ENCODE results near the gene ADCY2. TPM values are rescaled to one million over a fixed set of nuclear protein-coding genes. Genes with fewer than 3 reads are reported as not detected.

Gene ADCY2
- total and polyA plus RNA-seq, 4 experiments from 2014 or later, result not detected

DNA sequence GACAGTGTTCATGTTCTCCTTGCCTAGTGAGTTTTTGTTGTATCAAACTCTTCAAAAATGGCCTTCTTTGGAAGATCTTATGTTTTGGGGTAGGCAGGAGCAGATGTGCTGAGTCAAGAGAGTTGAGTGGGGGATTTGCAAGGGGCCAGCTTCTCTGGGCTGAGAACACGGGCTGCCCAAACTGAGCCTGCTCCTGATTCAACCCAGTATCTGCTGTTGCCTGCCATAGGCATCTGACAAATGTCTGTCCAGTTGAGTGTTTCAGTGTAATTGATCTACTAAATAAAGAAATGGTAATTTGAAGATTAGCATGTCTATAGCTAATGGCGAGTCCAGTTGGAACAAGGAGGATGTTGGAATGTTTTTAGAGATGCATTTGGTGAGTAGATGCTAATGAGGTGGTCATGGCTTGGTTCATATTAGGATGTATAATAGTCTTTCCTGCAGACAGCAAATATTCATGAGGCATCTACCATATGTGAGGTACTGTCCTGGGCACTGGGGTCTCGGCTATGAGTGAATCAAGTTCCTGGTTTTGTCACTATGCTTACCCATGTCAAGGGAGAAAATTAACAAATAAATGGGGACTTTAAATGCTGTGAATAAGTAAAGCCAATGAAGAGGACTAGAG is 119.5 kb downstream of the ADCY2 start:
- Mint-ChIP-seq H3K36me3 (no peaks in the 10 kb centered on the region), H3K9me3 (peaks cover 0 to 4% (median 1%) of the 10 kb centered on the region in 8 donors), H3K27ac (no peak overlapping the region), H3K4me1 (no peaks in the 10 kb centered on the region), H3K27me3 (peaks cover 0 to 1% of the 10 kb centered on the region in 2 donors), H3K4me3 (no peak overlapping the region)
- POLR2A ChIA-PET (ENCODE audit: partially characterized antibody), result no interaction called here
- intact Hi-C loops (cut with micrococcal nuclease), result no loop called here
- H3K4me1 ChIP-seq (ENCODE audit: insufficient read depth, low read length), result no peaks in the 10 kb centered on the region
- no peak overlapping the region for H3K27ac ChIP-seq (ENCODE audit: low read depth, low read length)
- no peak overlapping the region for H3K4me3 ChIP-seq (ENCODE audit: low read length in 2 of 2)
- no peak for DNase-seq
- CTCF ChIA-PET (ENCODE audit: partially characterized antibody), result no interaction called here
- no peaks in the 10 kb centered on the region for H3K27me3 ChIP-seq (ENCODE audit: insufficient read depth, low read length)
- no peaks in the 10 kb centered on the region for H3K36me3 ChIP-seq (ENCODE audit: insufficient read depth, low read length)
- H3K9me3 ChIP-seq (ENCODE audit: control insufficient read depth in 1 of 2, low read length in 2 of 2), result no peaks in the 10 kb centered on the region

DNA sequence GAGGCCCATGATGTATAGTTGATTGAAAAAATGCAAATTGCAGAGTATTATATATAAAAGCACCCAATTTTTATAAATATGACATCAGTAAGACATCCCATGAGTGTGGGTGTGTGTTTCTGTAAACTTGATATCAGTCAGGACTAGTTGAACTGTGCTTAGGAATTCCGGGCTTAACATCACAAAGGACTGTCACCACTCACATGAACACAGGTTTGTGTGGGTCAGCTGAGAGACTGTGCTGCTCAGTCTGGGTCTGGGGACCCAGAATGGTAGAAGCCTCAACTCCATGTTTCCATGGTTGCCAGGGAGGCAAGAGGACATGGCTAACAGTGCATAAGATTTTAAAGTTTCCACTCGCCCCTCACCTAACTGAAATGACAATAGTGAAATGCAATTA is 120.3 kb downstream of the ADCY2 start:
- Histone ChIP-seq H3K27ac (ENCODE audit: low read depth, low read length) (no peak overlapping the region), H3K4me3 (ENCODE audit: low read length in 2 of 2) (no peak overlapping the region), H3K27me3 (ENCODE audit: insufficient read depth, low read length) (no peaks in the 10 kb centered on the region), H3K9me3 (ENCODE audit: control insufficient read depth in 1 of 2, low read length in 2 of 2) (no peaks in the 10 kb centered on the region), H3K4me1 (ENCODE audit: insufficient read depth, low read length) (no peaks in the 10 kb centered on the region), H3K36me3 (ENCODE audit: insufficient read depth, low read length) (no peaks in the 10 kb centered on the region)
- peaks cover 0 to 1% of the 10 kb centered on the region in 2 donors for H3K27me3 Mint-ChIP-seq
- H3K4me3 Mint-ChIP-seq, result no peak overlapping the region
- intact Hi-C loops (cut with micrococcal nuclease), result no loop called here
- no peaks in the 10 kb centered on the region for H3K4me1 Mint-ChIP-seq
- ChIA-PET CTCF (ENCODE audit: partially characterized antibody) (no interaction called here), POLR2A (ENCODE audit: partially characterized antibody) (no interaction called here)
- H3K9me3 Mint-ChIP-seq, result peaks cover 0 to 4% (median 1%) of the 10 kb centered on the region in 8 donors
- no peak overlapping the region for H3K27ac Mint-ChIP-seq
- H3K36me3 Mint-ChIP-seq, result no peaks in the 10 kb centered on the region
- no peak for DNase-seq

GRCh38 chr5:7517006-7517405 is 121.1 kb downstream of the ADCY2 start:
- Histone ChIP-seq H3K27me3 (ENCODE audit: insufficient read depth, low read length) (no peaks in the 10 kb centered on the region), H3K4me3 (ENCODE audit: low read length in 2 of 2) (no peak overlapping the region), H3K4me1 (ENCODE audit: insufficient read depth, low read length) (no peaks in the 10 kb centered on the region), H3K9me3 (ENCODE audit: control insufficient read depth in 1 of 2, low read length in 2 of 2) (no peaks in the 10 kb centered on the region), H3K36me3 (ENCODE audit: insufficient read depth, low read length) (no peaks in the 10 kb centered on the region), H3K27ac (ENCODE audit: low read depth, low read length) (no peak overlapping the region)
- Mint-ChIP-seq H3K27ac (no peak overlapping the region), H3K9me3 (peaks cover 0 to 4% (median 0%) of the 10 kb centered on the region in 8 donors), H3K4me3 (no peak overlapping the region), H3K4me1 (no peaks in the 10 kb centered on the region), H3K36me3 (no peaks in the 10 kb centered on the region), H3K27me3 (peaks cover 0 to 1% of the 10 kb centered on the region in 2 donors)
- intact Hi-C loops (cut with micrococcal nuclease), result no loop called here
- POLR2A ChIA-PET (ENCODE audit: partially characterized antibody), result no interaction called here
- CTCF ChIA-PET (ENCODE audit: partially characterized antibody), result no interaction called here
- no peak for DNase-seq

DNA sequence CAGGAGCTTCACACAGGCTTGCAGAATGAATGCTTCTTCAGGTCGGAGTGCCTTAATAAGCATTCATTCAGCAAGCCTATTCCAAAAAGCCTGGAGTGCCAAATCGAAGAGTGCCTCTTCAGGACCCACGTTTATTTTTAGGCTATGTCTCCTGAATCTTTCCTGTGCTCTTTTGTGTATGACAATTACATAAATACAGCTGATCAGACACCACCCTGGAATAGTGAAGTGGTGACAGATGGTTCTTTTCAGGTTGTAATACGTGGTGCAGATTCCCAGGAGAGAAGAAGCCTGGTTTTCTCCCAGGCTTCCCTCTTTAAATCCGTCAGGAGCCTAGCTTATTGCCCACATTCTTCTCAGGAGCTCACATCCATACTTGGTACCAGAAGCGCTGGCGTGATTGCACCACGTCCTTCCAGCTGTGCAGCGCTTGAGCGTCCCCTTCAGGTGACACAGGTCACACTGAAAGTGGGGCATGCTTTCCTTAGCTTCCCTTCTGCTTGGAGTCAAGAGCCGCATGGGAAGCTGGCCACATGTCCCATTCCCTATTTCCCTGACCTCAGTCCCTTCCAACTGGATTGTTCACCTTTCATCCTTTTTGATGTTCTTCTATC is 123.1 kb downstream of the ADCY2 start:
- H3K4me1 ChIP-seq (ENCODE audit: insufficient read depth, low read length), result no peaks in the 10 kb centered on the region
- H3K27ac ChIP-seq (ENCODE audit: low read depth, low read length), result no peak overlapping the region
- no peaks in the 10 kb centered on the region for H3K9me3 ChIP-seq (ENCODE audit: control insufficient read depth in 1 of 2, low read length in 2 of 2)
- Mint-ChIP-seq H3K4me1 (no peaks in the 10 kb centered on the region), H3K4me3 (no peak overlapping the region), H3K27me3 (no peaks in the 10 kb centered on the region), H3K9me3 (peaks cover 0 to 7% (median 0%) of the 10 kb centered on the region in 8 donors), H3K27ac (no peak overlapping the region), H3K36me3 (no peaks in the 10 kb centered on the region)
- intact Hi-C loops (cut with micrococcal nuclease), result no loop called here
- no peaks in the 10 kb centered on the region for H3K36me3 ChIP-seq (ENCODE audit: insufficient read depth, low read length)
- no peaks in the 10 kb centered on the region for H3K27me3 ChIP-seq (ENCODE audit: insufficient read depth, low read length)
- no peak for DNase-seq
- H3K4me3 ChIP-seq (ENCODE audit: low read length in 2 of 2), result no peak overlapping the region
- POLR2A ChIA-PET (ENCODE audit: partially characterized antibody), result no interaction called here
- CTCF ChIA-PET (ENCODE audit: partially characterized antibody), result no interaction called here

DNA sequence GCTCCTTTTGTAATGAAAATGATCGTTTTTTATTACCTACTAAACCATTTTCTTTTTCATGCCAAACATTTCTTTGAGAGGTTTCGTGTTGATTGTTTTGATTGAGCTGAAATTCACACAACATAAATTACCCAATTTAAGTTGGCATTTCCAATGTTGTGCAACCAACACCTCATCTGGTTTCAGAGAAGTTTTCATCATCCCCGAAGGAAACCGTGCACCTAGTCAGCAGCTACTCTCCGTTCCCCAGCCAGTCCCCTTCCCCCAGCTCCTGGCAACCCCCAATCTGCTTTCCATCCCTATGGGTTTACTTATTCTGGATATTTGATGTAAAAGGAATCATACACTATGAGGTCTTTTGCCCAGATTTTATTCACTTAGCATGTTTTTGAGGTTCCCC is 123.6 kb downstream of the ADCY2 start:
- no peaks in the 10 kb centered on the region for H3K36me3 ChIP-seq (ENCODE audit: insufficient read depth, low read length)
- H3K9me3 Mint-ChIP-seq, result peaks cover 0 to 7% (median 0%) of the 10 kb centered on the region in 8 donors
- intact Hi-C loops (cut with micrococcal nuclease), result no loop called here
- no peak overlapping the region for H3K27ac ChIP-seq (ENCODE audit: low read depth, low read length)
- H3K4me1 Mint-ChIP-seq, result no peaks in the 10 kb centered on the region
- H3K27me3 ChIP-seq (ENCODE audit: insufficient read depth, low read length), result no peaks in the 10 kb centered on the region
- CTCF ChIA-PET (ENCODE audit: partially characterized antibody), result no interaction called here
- DNase-seq, result no peak
- H3K27me3 Mint-ChIP-seq, result no peaks in the 10 kb centered on the region
- no peaks in the 10 kb centered on the region for H3K36me3 Mint-ChIP-seq
- H3K4me3 Mint-ChIP-seq, result no peak overlapping the region
- no peak overlapping the region for H3K27ac Mint-ChIP-seq
- no peak overlapping the region for H3K4me3 ChIP-seq (ENCODE audit: low read length in 2 of 2)
- no peaks in the 10 kb centered on the region for H3K4me1 ChIP-seq (ENCODE audit: insufficient read depth, low read length)
- POLR2A ChIA-PET (ENCODE audit: partially characterized antibody), result no interaction called here
- H3K9me3 ChIP-seq (ENCODE audit: control insufficient read depth in 1 of 2, low read length in 2 of 2), result no peaks in the 10 kb centered on the region

GRCh38 chr5:7529880-7530279 is 133.9 kb downstream of the ADCY2 start:
- ChIA-PET CTCF (ENCODE audit: partially characterized antibody) (no interaction called here), POLR2A (ENCODE audit: partially characterized antibody) (no interaction called here)
- Mint-ChIP-seq H3K4me3 (no peak overlapping the region), H3K27me3 (no peaks in the 10 kb centered on the region), H3K9me3 (peaks cover 0 to 5% (median 0%) of the 10 kb centered on the region in 8 donors), H3K36me3 (no peaks in the 10 kb centered on the region), H3K27ac (no peak overlapping the region), H3K4me1 (no peaks in the 10 kb centered on the region)
- H3K27me3 ChIP-seq (ENCODE audit: insufficient read depth, low read length), result no peaks in the 10 kb centered on the region
- no peaks in the 10 kb centered on the region for H3K4me1 ChIP-seq (ENCODE audit: insufficient read depth, low read length)
- no peaks in the 10 kb centered on the region for H3K36me3 ChIP-seq (ENCODE audit: insufficient read depth, low read length)
- no peak overlapping the region for H3K4me3 ChIP-seq (ENCODE audit: low read length in 2 of 2)
- DNase-seq, result no peak
- H3K27ac ChIP-seq (ENCODE audit: low read depth, low read length), result no peak overlapping the region
- intact Hi-C loops (cut with micrococcal nuclease), result no loop called here
- no peaks in the 10 kb centered on the region for H3K9me3 ChIP-seq (ENCODE audit: control insufficient read depth in 1 of 2, low read length in 2 of 2)

DNA sequence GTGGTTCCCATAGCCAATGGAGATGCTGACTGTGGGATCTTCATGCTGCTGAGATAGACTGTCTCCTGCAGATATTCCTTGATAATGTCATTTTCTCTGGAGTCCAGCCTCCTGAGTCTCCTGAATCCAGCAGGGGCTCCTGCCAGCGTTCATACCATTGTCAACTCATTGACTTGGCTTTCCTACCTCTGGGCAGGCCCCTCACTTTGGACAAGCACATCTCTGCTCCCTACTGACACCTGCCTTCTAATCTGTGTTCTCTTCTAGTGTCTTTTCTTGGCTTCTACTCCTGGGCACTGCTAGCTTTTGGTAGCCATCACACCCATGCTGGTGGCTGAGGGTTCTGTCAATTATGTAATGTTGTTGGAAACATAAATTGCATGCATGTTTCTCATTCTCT is 138.0 kb downstream of the ADCY2 start:
- no peaks in the 10 kb centered on the region for H3K36me3 Mint-ChIP-seq
- peaks cover 0 to 5% (median 0%) of the 10 kb centered on the region in 8 donors for H3K9me3 Mint-ChIP-seq
- no peaks in the 10 kb centered on the region for H3K27me3 ChIP-seq (ENCODE audit: insufficient read depth, low read length)
- H3K4me1 Mint-ChIP-seq, result no peaks in the 10 kb centered on the region
- no peak overlapping the region for H3K4me3 ChIP-seq (ENCODE audit: low read length in 2 of 2)
- no peak for DNase-seq
- H3K4me1 ChIP-seq (ENCODE audit: insufficient read depth, low read length), result no peaks in the 10 kb centered on the region
- H3K9me3 ChIP-seq (ENCODE audit: control insufficient read depth in 1 of 2, low read length in 2 of 2), result no peaks in the 10 kb centered on the region
- intact Hi-C loops (cut with micrococcal nuclease), result no loop called here
- ChIA-PET CTCF (ENCODE audit: partially characterized antibody) (no interaction called here), POLR2A (ENCODE audit: partially characterized antibody) (no interaction called here)
- no peak overlapping the region for H3K27ac Mint-ChIP-seq
- no peak overlapping the region for H3K4me3 Mint-ChIP-seq
- H3K27me3 Mint-ChIP-seq, result no peaks in the 10 kb centered on the region
- no peak overlapping the region for H3K27ac ChIP-seq (ENCODE audit: low read depth, low read length)
- no peaks in the 10 kb centered on the region for H3K36me3 ChIP-seq (ENCODE audit: insufficient read depth, low read length)

Measured in CD4-positive, alpha-beta memory T cell (primary cell).